H9 (cell line): ENCODE results near the gene ZNF677. TPM values are rescaled to one million over a fixed set of nuclear protein-coding genes. Genes with fewer than 3 reads are reported as not detected.

ENCODE experiments used
- DNase-seq: peaks from one replicate; pipeline ENCODE4 v3.0.0-alpha.2; 2017
- H2AFZ ChIP-seq: one replicate; pipeline ENCODE4 v1.6.1; 2013; ENCODE audit warnings: mild to moderate bottlenecking, low read length, control low read depth, moderate library complexity
- H2AK5ac ChIP-seq: 2 replicates; pipeline ENCODE4 v1.6.1; 2013; ENCODE audit warnings: low read length, control low read depth, mixed read lengths; ENCODE audit not compliant: insufficient read length
- H2BK120ac ChIP-seq: one replicate; pipeline ENCODE4 v1.6.1; 2013; ENCODE audit warnings: low read depth, mild to moderate bottlenecking, low read length, control low read depth, inconsistent platforms; ENCODE audit not compliant: poor library complexity, severe bottlenecking
- H2BK12ac ChIP-seq: 2 replicates; pipeline ENCODE4 v1.6.1; 2013; ENCODE audit warnings: low read length, control low read depth, mixed read lengths, low read depth; ENCODE audit not compliant: insufficient read length
- H2BK15ac ChIP-seq: 2 replicates; pipeline ENCODE4 v1.6.1; 2013; ENCODE audit warnings: low read depth, low read length, control low read depth
- H2BK20ac ChIP-seq: one replicate; pipeline ENCODE4 v1.6.1; 2013; ENCODE audit warnings: low read depth, mild to moderate bottlenecking, low read length, control low read depth, inconsistent platforms; ENCODE audit not compliant: poor library complexity, severe bottlenecking
- H2BK5ac ChIP-seq: 2 replicates; pipeline ENCODE4 v1.6.1; 2013; ENCODE audit warnings: low read length, control low read depth, mixed read lengths; ENCODE audit not compliant: insufficient read length
- H3K14ac ChIP-seq: 2 replicates; pipeline ENCODE4 v1.6.1; 2013; ENCODE audit warnings: low read length, control low read depth; ENCODE audit not compliant: insufficient read depth
- H3K18ac ChIP-seq: 2 replicates; pipeline ENCODE4 v1.6.1; 2013; ENCODE audit warnings: low read depth, mild to moderate bottlenecking, mixed read lengths, low read length, control low read depth; ENCODE audit not compliant: insufficient read length
- H3K23ac ChIP-seq: 2 replicates; pipeline ENCODE4 v1.6.1; 2013; ENCODE audit warnings: low read length, control low read depth, mixed read lengths, low read depth; ENCODE audit not compliant: insufficient read length
- H3K23me2 ChIP-seq: 2 replicates; pipeline ENCODE4 v1.6.1; 2013; ENCODE audit warnings: low read depth, mild to moderate bottlenecking, mixed read lengths, low read length, control low read depth; ENCODE audit not compliant: insufficient read length, poor library complexity, severe bottlenecking
- H3K27ac ChIP-seq: 2 replicates; pipeline ENCODE4 v1.5.1; 2013; ENCODE audit warnings: low read length, control low read depth, mixed read lengths, low read depth; ENCODE audit not compliant: insufficient read length
- H3K27me3 ChIP-seq: 2 replicates; pipeline ENCODE4 v1.6.1; 2013; ENCODE audit warnings: low read length, control low read depth, inconsistent platforms; ENCODE audit not compliant: insufficient read depth
- H3K4ac ChIP-seq: 2 replicates; pipeline ENCODE4 v1.6.1; 2013; ENCODE audit warnings: low read depth, mild to moderate bottlenecking, control low read depth, inconsistent platforms, low read length, moderate library complexity
- H3K4me1 ChIP-seq: 2 replicates; pipeline ENCODE4 v1.6.1; 2013; ENCODE audit warnings: low read length, control low read depth, inconsistent platforms; ENCODE audit not compliant: insufficient read depth
- H3K4me2 ChIP-seq: 2 replicates; pipeline ENCODE4 v1.6.1; 2013; ENCODE audit warnings: low read length, control low read depth, mixed read lengths; ENCODE audit not compliant: insufficient read length, insufficient read depth
- H3K56ac ChIP-seq: 2 replicates; pipeline ENCODE4 v1.6.1; 2013; ENCODE audit warnings: low read depth, mild to moderate bottlenecking, mixed read lengths, low read length, control low read depth; ENCODE audit not compliant: insufficient read length
- H3K79me1 ChIP-seq: 2 replicates; pipeline ENCODE4 v1.6.1; 2013; ENCODE audit warnings: low read depth, mild to moderate bottlenecking, moderate library complexity, low read length, control low read depth, inconsistent platforms; ENCODE audit not compliant: insufficient read depth, poor library complexity, severe bottlenecking
- H3K79me2 ChIP-seq: 2 replicates; pipeline ENCODE4 v1.6.1; 2013; ENCODE audit warnings: low read length, control low read depth, inconsistent platforms; ENCODE audit not compliant: insufficient read depth
- H3K9ac ChIP-seq: 2 replicates; pipeline ENCODE4 v1.6.1; 2013; ENCODE audit warnings: low read length, control low read depth, mixed read lengths; ENCODE audit not compliant: insufficient read length; ENCODE audit errors: extremely low read depth
- H3K9me3 ChIP-seq: one replicate; pipeline ENCODE4 v1.6.1; 2013; ENCODE audit warnings: low read depth, low read length, inconsistent platforms; ENCODE audit not compliant: control insufficient read depth
- H3T11ph ChIP-seq: one replicate; pipeline ENCODE4 v1.6.1; 2013; ENCODE audit warnings: mild to moderate bottlenecking, low read length, control low read depth, inconsistent platforms
- H4K20me1 ChIP-seq: one replicate; pipeline ENCODE4 v1.6.1; 2013; ENCODE audit not compliant: control insufficient read depth, insufficient read length, insufficient read depth
- H4K5ac ChIP-seq: 2 replicates; pipeline ENCODE4 v1.6.1; 2013; ENCODE audit warnings: low read depth, mild to moderate bottlenecking, mixed read lengths, low read length, control low read depth; ENCODE audit not compliant: insufficient read length
- H4K8ac ChIP-seq: replicated peaks from 2 replicates; pipeline ENCODE4 v1.6.1; 2013; ENCODE audit warnings: low read length, control low read depth, mixed read lengths, low read depth; ENCODE audit not compliant: insufficient read length
- H4K91ac ChIP-seq: 2 replicates; pipeline ENCODE4 v1.6.1; 2013; ENCODE audit warnings: low read depth, mild to moderate bottlenecking, moderate library complexity, mixed read lengths, low read length, control low read depth; ENCODE audit not compliant: insufficient read length
- H3K27ac Mint-ChIP-seq, 3 experiments: 2 replicates in 2 of 3; 3 replicates in 1 of 3; pipeline ENCODE4 v1.8.0; 2020 to 2021; ENCODE audit warnings: mixed read lengths in 3 of 3, mild to moderate bottlenecking in 1 of 3, moderate library complexity in 1 of 3
- H3K27me3 Mint-ChIP-seq: 2 replicates; pipeline ENCODE4 v1.8.0; 2021; ENCODE audit warnings: low read depth, mild to moderate bottlenecking, moderate library complexity, mixed read lengths
- H3K36me3 Mint-ChIP-seq, 3 experiments: 2 replicates in 2 of 3; 3 replicates in 1 of 3; pipeline ENCODE4 v1.8.0; 2020 to 2021; ENCODE audit warnings: low read depth in 3 of 3, mixed read lengths in 3 of 3; ENCODE audit not compliant: insufficient read depth in 1 of 3
- H3K4me1 Mint-ChIP-seq, 2 experiments: 2 replicates each; pipeline ENCODE4 v1.8.0; 2020; ENCODE audit warnings: mixed read lengths in 2 of 2
- H3K4me3 Mint-ChIP-seq, 2 experiments: 2 replicates in 1 of 2; 3 replicates in 1 of 2; pipeline ENCODE4 v1.8.0; 2020 to 2021; ENCODE audit warnings: mild to moderate bottlenecking in 2 of 2, mixed read lengths in 2 of 2, moderate library complexity in 1 of 2
- H3K9me3 Mint-ChIP-seq, 2 experiments: 2 replicates in 1 of 2; 3 replicates in 1 of 2; pipeline ENCODE4 v1.8.0; 2020; ENCODE audit warnings: mild to moderate bottlenecking in 2 of 2, mixed read lengths in 2 of 2, moderate library complexity in 1 of 2
- CTCF ChIP-seq: fragments of 200-600 bp; sonication (generic); conservative IDR thresholded peaks from 3 replicates; pipeline ENCODE4 v1.8.0; 2021; ENCODE audit warnings: antibody characterized with exemption, mild to moderate bottlenecking
- WGBS: extraction: QIAGEN DNeasy Blood & Tissue Kit; methylation state at CpG from one replicate; pipeline ENCODE4 v1.1.7; 2013; ENCODE audit warnings: missing lambda C conversion rate, low lambda C conversion rate, mixed read lengths; ENCODE audit not compliant: insufficient read length; ENCODE audit errors: extremely low coverage; 5-methylcytosine and 5-hydroxymethylcytosine counted together
- total RNA-seq: library from RNA; stranded (reverse); gene quantifications from 2 replicates; pipeline ENCODE4 v1.2.1, GENCODE V29; 2021

Gene ZNF677
- total RNA-seq, 1 experiment from 2014 or later, result 39.3 TPM

- H3K4me1 Mint-ChIP-seq, result no peaks in the 10 kb centered on the region
- Histone ChIP-seq H4K5ac (no peak overlapping the region), H3K4ac (no peak overlapping the region), H2BK12ac (no peak overlapping the region), H3K18ac (no peak overlapping the region), H3K79me2 (no peaks in the 10 kb centered on the region), H2AK5ac (no peak overlapping the region), H3K79me1 (no peaks in the 10 kb centered on the region), H4K20me1 (no peaks in the 10 kb centered on the region), H4K91ac (no peak overlapping the region), H3K23ac (no peak overlapping the region), H3K23me2 (no peaks in the 10 kb centered on the region), H3K27me3 (no peaks in the 10 kb centered on the region), H2BK120ac (no peak overlapping the region), H2AFZ (no peak overlapping the region), H3K4me2 (no peak overlapping the region), H2BK5ac (no peak overlapping the region), H3K4me1 (no peaks in the 10 kb centered on the region), H3T11ph (no peak overlapping the region), H3K27ac (no peak overlapping the region), H3K56ac (no peak overlapping the region), H2BK15ac (no peak overlapping the region), H3K9ac (no peak overlapping the region), H2BK20ac (no peak overlapping the region), H3K9me3 (no peaks in the 10 kb centered on the region), H3K14ac (no peak overlapping the region), H4K8ac (no peak overlapping the region)
- H3K27me3 Mint-ChIP-seq, result peaks cover 4% of the 10 kb centered on the region
- H3K36me3 Mint-ChIP-seq, result peaks cover 2 to 6% (median 2%) of the 10 kb centered on the region in 3 experiments; a peak in 4 of 7 replicates
- no peak overlapping the region for H3K27ac Mint-ChIP-seq
- no peak for TF ChIP-seq CTCF
- no peak for DNase-seq
- H3K9me3 Mint-ChIP-seq, result peaks cover 58% of the 10 kb centered on the region in 2 experiments
- H3K4me3 Mint-ChIP-seq, result no peak overlapping the region
- no CpG with 5 or more reads among the region's 4 CpGs for WGBS
These were observed 30.4 kb upstream of the ZNF677 start for GRCh38 chr19:53285087-53285486.
